Smooth muscle cell (in vitro differentiated cells): ENCODE data around the gene ABHD3. TPM values are rescaled to one million over a fixed set of nuclear protein-coding genes. Genes with fewer than 3 reads are reported as not detected.

Experiments used
- DNase-seq: peaks from one replicate; lab custom pipeline; 2025; ENCODE audit not compliant: unreplicated experiment; lab: John Stamatoyannopoulos, UW
- H2AFZ ChIP-seq: fragments of 200-600 bp; sonication (generic); 2 replicates; pipeline ENCODE4 v1.6.0; 2016; ENCODE audit warnings: antibody characterized with exemption, low read depth, mild to moderate bottlenecking
- H3F3A ChIP-seq: fragments of 200-600 bp; sonication (generic); 2 replicates; pipeline ENCODE4 v1.6.0; 2017; ENCODE audit warnings: antibody characterized with exemption, low read depth
- H3K27ac ChIP-seq: fragments of 200-600 bp; sonication (generic); 2 replicates; pipeline ENCODE4 v1.5.1; 2016; ENCODE audit warnings: low read depth, mild to moderate bottlenecking
- H3K27me3 ChIP-seq: fragments of 200-600 bp; sonication (generic); 2 replicates; pipeline ENCODE4 v1.6.1; 2016; ENCODE audit warnings: low read depth, mild to moderate bottlenecking
- H3K36me3 ChIP-seq: fragments of 200-600 bp; sonication (generic); 2 replicates; pipeline ENCODE4 v1.5.1; 2016; ENCODE audit warnings: low read depth
- H3K4me1 ChIP-seq: fragments of 200-600 bp; sonication (generic); 2 replicates; pipeline ENCODE4 v1.5.1; 2016; ENCODE audit warnings: low read depth
- H3K4me2 ChIP-seq: fragments of 200-600 bp; sonication (generic); 2 replicates; pipeline ENCODE4 v1.6.0; 2016; ENCODE audit warnings: mild to moderate bottlenecking
- H3K4me3 ChIP-seq: fragments of 200-600 bp; sonication (generic); 2 replicates; pipeline ENCODE4 v1.5.1; 2016; ENCODE audit warnings: mild to moderate bottlenecking
- H3K79me2 ChIP-seq: fragments of 200-600 bp; sonication (generic); 2 replicates; pipeline ENCODE4 v1.6.0; 2016; ENCODE audit warnings: low read depth, mild to moderate bottlenecking
- H3K9ac ChIP-seq: fragments of 200-600 bp; sonication (generic); 2 replicates; pipeline ENCODE4 v1.6.0; 2016; ENCODE audit warnings: low read depth
- H3K9me3 ChIP-seq: fragments of 200-600 bp; sonication (generic); replicated peaks from 2 replicates; pipeline ENCODE4 v1.5.1; 2016; ENCODE audit warnings: low read depth
- H4K20me1 ChIP-seq: fragments of 200-600 bp; sonication (generic); 2 replicates; pipeline ENCODE4 v1.6.0; 2016; ENCODE audit warnings: low read depth
- CTCF ChIP-seq: fragments of 200-600 bp; sonication (generic); IDR thresholded peaks from 2 replicates; pipeline ENCODE4 v1.5.1; 2017; ENCODE audit warnings: borderline replicate concordance, mild to moderate bottlenecking, antibody characterized with exemption; ENCODE audit not compliant: insufficient read depth, poor library complexity, severe bottlenecking
- WGBS: methylation state at CpG from one replicate; pipeline ENCODE4 v1.1.7; 2016; ENCODE audit warnings: low lambda C conversion rate; 5-methylcytosine and 5-hydroxymethylcytosine counted together
- polyA plus RNA-seq: library from polyadenylated mRNA; unstranded; fragments of >200 nt; fragmentation: Nextera tagmentation; extraction: Ambion mirVana; gene quantifications from 2 replicates; pipeline ENCODE4 v1.2.1, GENCODE V29; 2016
- total RNA-seq: library from RNA; depleted of rRNA; stranded (reverse); fragments of >200 nt; gene quantifications from 2 replicates; pipeline ENCODE4 v1.2.3, GENCODE V29; 2014

ABHD3 gene
- total and polyA plus RNA-seq, 2 experiments from 2014 or later = 6.9 to 9.9 TPM

GRCh38 chr18:21745231-21745630, 40.7 kb upstream of the ABHD3 start:
- no peak overlapping the region for H3K27ac ChIP-seq
- H3F3A ChIP-seq = no peaks in the 10 kb centered on the region
- H2AFZ ChIP-seq = no peak overlapping the region
- no peak for DNase-seq
- no peaks in the 10 kb centered on the region for H3K9me3 ChIP-seq
- H3K9ac ChIP-seq = no peak overlapping the region
- TF ChIP-seq CTCF = no peak
- H3K4me2 ChIP-seq = no peak overlapping the region
- peaks cover 88% of the 10 kb centered on the region for H4K20me1 ChIP-seq
- no peaks in the 10 kb centered on the region for H3K36me3 ChIP-seq
- peaks cover 44% of the 10 kb centered on the region for H3K4me1 ChIP-seq
- no peaks in the 10 kb centered on the region for H3K27me3 ChIP-seq
- peaks cover 89% of the 10 kb centered on the region for H3K79me2 ChIP-seq
- WGBS = 97% methylated on average over 5 of the region's 5 CpGs
- H3K4me3 ChIP-seq = no peak overlapping the region

GRCh38 chr18:21743166-21743832, 38.7 kb upstream of the ABHD3 start:
- no peaks in the 10 kb centered on the region for H3K9me3 ChIP-seq
- peaks cover 69% of the 10 kb centered on the region for H4K20me1 ChIP-seq
- peak overlapping the region; percentile 97 for H3K27ac ChIP-seq
- no peak for TF ChIP-seq CTCF
- peaks cover 70% of the 10 kb centered on the region for H3K79me2 ChIP-seq
- no peaks in the 10 kb centered on the region for H3K27me3 ChIP-seq
- no peak overlapping the region for H3K9ac ChIP-seq
- peaks cover 49% of the 10 kb centered on the region for H3K4me1 ChIP-seq
- no peak overlapping the region for H2AFZ ChIP-seq
- peak overlapping the region; percentile 97 for H3K4me2 ChIP-seq
- peak overlapping the region; percentile 85 for H3K4me3 ChIP-seq
- H3F3A ChIP-seq = no peaks in the 10 kb centered on the region
- H3K36me3 ChIP-seq = no peaks in the 10 kb centered on the region
- 62% methylated on average over 7 of the region's 7 CpGs for WGBS
- no peak for DNase-seq

DNA sequence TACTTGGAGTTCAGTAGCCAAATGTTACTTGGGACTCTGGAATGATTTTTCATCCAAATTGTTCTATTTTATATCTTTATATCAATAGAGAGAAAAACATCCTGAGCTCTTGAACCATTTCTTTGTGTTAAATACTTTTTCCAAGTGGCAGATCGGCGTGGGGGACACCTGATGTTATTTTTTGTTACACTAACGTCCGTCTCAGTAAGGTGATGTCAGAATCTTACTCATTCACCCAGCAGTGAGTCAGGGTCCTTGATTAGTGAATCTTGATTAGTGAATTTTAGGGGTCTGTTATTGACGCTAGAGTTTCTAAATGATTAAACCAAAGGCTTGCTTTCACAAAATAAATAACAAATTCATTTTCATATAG, 37.7 kb upstream of the ABHD3 start:
- Histone ChIP-seq H3K9ac (no peak overlapping the region), H3K27ac (peak overlapping the region; percentile 97), H3F3A (no peaks in the 10 kb centered on the region), H3K36me3 (no peaks in the 10 kb centered on the region), H2AFZ (no peak overlapping the region), H3K9me3 (no peaks in the 10 kb centered on the region), H3K4me2 (peak overlapping the region; percentile 97), H4K20me1 (peaks cover 59% of the 10 kb centered on the region), H3K27me3 (no peaks in the 10 kb centered on the region), H3K4me1 (peaks cover 40% of the 10 kb centered on the region), H3K4me3 (peak overlapping the region; percentile 85), H3K79me2 (peaks cover 60% of the 10 kb centered on the region)
- TF ChIP-seq CTCF = no peak
- WGBS = 31% methylated on average over 5 of the region's 5 CpGs
- no peak for DNase-seq
